Tongue (tissue), 2 donors: Measurements from ENCODE around the gene KRTAP5-1. TPM values are rescaled to one million over a fixed set of nuclear protein-coding genes. Genes with fewer than 3 reads are reported as not detected.

ENCODE experiments used
- DNase-seq: peaks from one replicate; pipeline ENCODE4 v3.0.0-alpha.2; 2015
- total RNA-seq: library from RNA; depleted of rRNA; stranded (reverse); fragments of >200 nt; gene quantifications from one replicate; pipeline ENCODE4 v1.2.3, GENCODE V29; 2014

Gene KRTAP5-1
- total RNA-seq, 1 donor from 2014 or later: not detected

DNA sequence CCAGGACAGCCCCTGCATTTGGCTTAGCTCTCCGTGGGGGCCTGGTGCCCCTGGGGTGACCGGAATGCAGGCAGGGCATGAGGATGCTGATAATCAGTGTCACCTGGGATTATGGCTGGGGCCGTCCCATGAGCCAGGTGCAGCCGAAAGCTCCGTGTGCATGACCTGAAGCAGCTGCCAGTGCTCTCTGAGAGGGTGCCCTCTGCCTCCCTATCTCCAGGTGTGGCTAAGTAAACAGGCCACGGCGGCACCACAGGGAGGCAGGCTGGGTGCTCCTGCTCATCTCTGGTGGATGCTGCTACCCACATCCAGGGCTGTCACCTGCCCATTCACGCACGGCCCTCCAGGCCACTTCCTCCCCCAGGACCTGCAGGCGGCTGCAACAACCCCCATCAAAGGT lies 42.8 kb downstream of the KRTAP5-1 start:
- DNase-seq: no peak

DNA sequence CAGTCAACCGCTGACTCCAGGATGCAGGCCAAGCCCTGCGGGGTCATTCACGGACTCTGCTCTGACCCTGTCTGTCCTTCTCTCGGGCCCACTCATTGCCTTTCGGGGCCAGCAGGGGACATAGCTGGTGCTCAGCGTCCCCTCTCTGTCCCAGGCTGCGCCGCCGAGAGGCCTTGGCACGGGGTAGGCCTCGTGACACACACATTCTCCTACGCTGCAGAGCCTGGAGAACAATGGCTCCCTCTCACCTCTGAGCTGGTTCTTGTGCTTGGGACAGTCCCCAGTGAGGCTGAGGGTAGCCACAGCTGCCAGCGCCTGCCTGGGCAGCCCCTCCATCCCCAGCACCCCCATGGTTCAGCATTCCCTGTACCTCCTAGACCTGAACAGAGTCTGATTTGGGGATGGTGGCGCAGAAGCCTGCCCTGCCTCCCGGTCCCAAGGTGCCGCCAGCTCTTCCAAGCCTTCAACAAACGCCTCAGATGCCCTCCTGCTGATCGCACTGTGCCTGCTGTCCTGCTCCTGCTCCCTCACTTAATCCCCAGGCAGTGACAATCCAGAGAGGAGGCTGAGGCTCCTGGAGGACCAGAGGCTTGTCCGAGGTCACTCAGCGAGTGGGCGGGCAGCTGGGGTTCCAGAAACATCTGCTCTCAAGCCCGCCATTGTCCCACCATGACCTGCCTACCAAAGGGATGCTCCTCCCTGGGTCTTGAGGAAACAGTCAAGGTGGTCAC lies 43.4 kb downstream of the KRTAP5-1 start:
- DNase-seq: no peak

DNA sequence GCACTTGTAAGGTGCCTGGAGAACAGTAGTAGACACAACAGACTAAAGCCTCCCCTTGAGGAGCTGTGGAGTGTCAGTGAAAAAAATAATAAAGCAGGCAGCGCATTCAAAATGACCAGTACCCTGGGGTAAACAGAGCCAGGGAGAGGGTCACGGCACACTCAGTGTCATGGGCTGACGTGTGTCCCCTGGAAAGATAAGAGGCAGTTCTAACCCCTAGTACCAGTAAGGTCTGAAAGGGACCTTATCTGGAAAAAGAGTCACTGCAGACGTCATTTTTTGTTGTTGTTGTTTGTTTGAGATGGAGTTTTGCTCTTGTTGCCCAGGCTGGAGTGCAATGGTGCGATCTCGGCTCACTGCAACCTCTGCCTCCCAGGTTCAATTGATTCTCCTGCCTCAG lies 45.0 kb downstream of the KRTAP5-1 start:
- no peak for DNase-seq

DNA sequence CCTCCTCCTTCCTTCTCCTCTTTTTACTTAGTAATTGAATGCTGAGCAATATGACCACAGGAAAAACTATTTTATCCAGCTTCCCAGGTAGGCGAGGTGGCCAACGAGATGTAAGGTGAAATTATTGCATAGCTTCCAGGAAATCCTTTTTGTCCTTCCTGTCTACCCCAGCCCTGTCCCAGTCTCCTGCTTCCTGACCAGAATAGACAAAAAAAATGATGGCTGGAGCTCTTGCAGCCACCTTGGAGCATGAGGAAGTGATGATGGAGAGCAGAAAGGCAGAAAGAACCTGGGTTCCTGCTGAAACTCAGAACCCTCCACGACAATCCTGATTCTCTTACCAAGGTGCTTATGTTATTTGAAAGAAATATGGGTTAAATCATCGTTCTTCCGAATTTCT lies 46.9 kb downstream of the KRTAP5-1 start:
- DNase-seq: no peak

DNA sequence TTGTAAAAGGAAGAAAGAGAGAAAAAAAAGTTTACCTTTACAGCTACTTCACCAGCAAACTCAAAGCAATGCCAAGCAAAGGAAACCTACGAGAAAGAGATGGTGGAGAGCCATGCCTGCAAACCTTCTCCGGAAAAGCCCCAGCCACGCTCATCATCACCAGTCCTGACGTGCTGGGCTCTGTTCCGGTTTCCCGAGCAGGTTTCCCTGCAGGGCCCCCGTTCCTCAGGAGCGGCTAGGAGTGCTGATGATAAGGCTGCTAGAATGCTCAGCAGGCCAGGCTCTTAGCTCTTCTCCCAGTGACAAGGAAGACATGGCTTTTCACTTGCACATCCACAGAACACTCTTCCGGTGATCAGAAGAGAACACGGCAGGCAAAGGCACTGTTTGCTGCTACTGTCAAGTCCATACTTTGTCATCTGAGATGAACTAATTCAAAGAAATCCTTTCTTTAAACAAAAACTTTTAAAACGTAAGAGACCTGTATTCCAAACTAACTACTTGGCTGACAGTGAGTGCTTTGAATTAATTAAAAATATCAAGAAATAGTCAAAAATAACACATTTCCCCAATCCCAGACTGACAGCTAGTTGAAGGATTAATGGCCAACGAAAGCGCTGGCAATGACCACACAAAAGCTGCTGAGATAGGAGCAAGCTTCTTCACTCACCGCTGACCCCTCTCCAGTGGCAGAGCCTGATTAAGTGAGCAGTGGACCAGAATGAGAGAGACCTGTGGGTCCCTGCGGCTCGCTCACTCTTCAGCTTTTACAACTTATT lies 48.8 kb downstream of the KRTAP5-1 start:
- DNase-seq: no peak

DNA sequence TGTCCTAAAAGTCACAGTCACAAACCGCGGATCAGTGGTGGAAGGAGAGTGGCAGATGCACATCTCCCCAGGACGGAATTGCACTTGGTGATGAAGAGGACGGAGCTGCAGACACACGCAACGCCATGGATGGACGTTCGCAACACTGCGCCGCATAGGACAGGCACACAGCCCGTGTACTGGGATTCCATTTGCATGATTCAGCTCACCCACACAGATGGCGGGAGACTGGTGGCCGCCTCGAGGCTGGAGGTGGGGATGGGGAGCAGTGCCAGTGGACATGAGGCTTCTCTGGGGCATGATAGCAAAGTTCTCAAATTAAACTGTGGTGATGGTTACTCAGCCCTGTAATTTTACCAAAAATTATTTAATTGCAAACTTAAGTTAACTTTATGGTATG lies 50.4 kb downstream of the KRTAP5-1 start:
- DNase-seq: no peak

Other genes starting within 250 kb of the KRTAP5-1 start
- 0.41 TPM for gene BRSK2, start 195.3 kb downstream of the KRTAP5-1 start, total RNA-seq
- 27.1 TPM for gene MOB2, start 98.5 kb downstream of the KRTAP5-1 start, total RNA-seq
- 4.5 TPM for gene DUSP8, start 13.0 kb downstream of the KRTAP5-1 start, total RNA-seq
- gene KRTAP5-2, start 13.0 kb upstream of the KRTAP5-1 start, total RNA-seq: not detected
- not detected for gene KRTAP5-3, start 23.2 kb upstream of the KRTAP5-1 start, total RNA-seq
- not detected for gene KRTAP5-4, start 36.9 kb upstream of the KRTAP5-1 start, total RNA-seq
- gene KRTAP5-5, start 44.5 kb upstream of the KRTAP5-1 start, total RNA-seq: not detected
- gene KRTAP5-6, start 111.9 kb upstream of the KRTAP5-1 start, total RNA-seq: not detected
- gene IFITM10, start 165.3 kb upstream of the KRTAP5-1 start, total RNA-seq: 0.31 TPM
- gene CTSD, start 178.6 kb upstream of the KRTAP5-1 start, total RNA-seq: 134 TPM
- gene SYT8, start 249.7 kb upstream of the KRTAP5-1 start, total RNA-seq: 16.2 TPM